ENCODE results near the gene IRF6. TPM values are rescaled to one million over a fixed set of nuclear protein-coding genes. Genes with fewer than 3 reads are reported as not detected.

Gene IRF6
- polyA plus RNA-seq, 1 donor from 2014 or later = not detected

DNA sequence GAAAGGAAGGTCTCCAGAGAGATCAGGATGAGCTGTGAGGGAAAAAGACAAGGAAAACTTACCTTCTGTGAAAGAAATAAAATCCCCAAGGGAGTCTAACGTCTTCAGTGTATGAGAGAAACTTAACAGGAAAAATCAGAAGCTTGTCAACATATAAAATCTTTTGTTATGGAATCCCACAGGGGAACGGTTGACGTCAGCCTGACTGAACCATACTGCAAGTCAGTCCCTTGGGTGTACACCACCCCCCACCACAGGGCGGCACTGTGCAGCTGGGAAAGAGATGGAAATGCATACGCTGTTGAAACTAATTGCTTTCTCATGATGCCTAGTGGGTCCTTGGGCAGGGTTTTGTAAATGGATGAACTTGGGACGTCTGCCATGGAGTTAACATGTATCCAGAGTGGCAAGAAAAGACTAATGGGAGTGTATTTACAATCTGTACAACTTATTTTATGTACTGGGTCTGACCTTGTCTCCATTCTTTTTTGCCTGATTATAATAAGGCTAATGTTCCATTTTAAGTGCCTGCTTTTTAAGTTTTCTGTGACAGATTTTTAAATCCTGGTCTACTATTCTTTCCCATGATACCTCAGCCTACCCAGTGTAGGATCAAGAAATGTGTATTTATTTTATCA is 44.5 kb upstream of the IRF6 start:
- H3K4me2 ChIP-seq (ENCODE audit: low read length) = no peak overlapping the region
- H2AFZ ChIP-seq (ENCODE audit: low read depth, low read length) = no peak overlapping the region
- H3K9ac ChIP-seq (ENCODE audit: low read length) = no peak overlapping the region
- no peaks in the 10 kb centered on the region for H3F3A ChIP-seq (ENCODE audit: insufficient read depth, low read length, poor library complexity, severe bottlenecking)
- no peaks in the 10 kb centered on the region for H3K27me3 ChIP-seq (ENCODE audit: insufficient read depth, low read depth, low read length)
- H3K27ac ChIP-seq (ENCODE audit: low read length) = no peak overlapping the region
- H4K20me1 ChIP-seq (ENCODE audit: insufficient read depth) = no peaks in the 10 kb centered on the region
- H3K9me3 ChIP-seq (ENCODE audit: low read length) = no peaks in the 10 kb centered on the region
- no peaks in the 10 kb centered on the region for H3K36me3 ChIP-seq (ENCODE audit: insufficient read depth, low read length)
- no peaks in the 10 kb centered on the region for H3K79me2 ChIP-seq (replicated peaks; ENCODE audit: insufficient read depth, low read length)
- TF ChIP-seq EP300 (conservative IDR thresholded peaks at IDR 0.05; ENCODE audit: poor library complexity, severe bottlenecking) (no peak), RAD21 (conservative IDR thresholded peaks at IDR 0.05) (peak; percentile 51), TAF1 (IDR thresholded peaks at IDR 0.05; ENCODE audit: low read depth) (no peak), MXI1 (conservative IDR thresholded peaks at IDR 0.05; ENCODE audit: poor library complexity, severe bottlenecking) (no peak), SMC3 (conservative IDR thresholded peaks at IDR 0.05; ENCODE audit: poor library complexity) (peak; percentile 59), EZH2 (IDR thresholded peaks at IDR 0.05; ENCODE audit: borderline replicate concordance, insufficient read depth, low read length, poor library complexity, severe bottlenecking) (no peak), POLR2AphosphoS5 (IDR thresholded peaks at IDR 0.05) (no peak)
- TF ChIP-seq, protein P1, sequence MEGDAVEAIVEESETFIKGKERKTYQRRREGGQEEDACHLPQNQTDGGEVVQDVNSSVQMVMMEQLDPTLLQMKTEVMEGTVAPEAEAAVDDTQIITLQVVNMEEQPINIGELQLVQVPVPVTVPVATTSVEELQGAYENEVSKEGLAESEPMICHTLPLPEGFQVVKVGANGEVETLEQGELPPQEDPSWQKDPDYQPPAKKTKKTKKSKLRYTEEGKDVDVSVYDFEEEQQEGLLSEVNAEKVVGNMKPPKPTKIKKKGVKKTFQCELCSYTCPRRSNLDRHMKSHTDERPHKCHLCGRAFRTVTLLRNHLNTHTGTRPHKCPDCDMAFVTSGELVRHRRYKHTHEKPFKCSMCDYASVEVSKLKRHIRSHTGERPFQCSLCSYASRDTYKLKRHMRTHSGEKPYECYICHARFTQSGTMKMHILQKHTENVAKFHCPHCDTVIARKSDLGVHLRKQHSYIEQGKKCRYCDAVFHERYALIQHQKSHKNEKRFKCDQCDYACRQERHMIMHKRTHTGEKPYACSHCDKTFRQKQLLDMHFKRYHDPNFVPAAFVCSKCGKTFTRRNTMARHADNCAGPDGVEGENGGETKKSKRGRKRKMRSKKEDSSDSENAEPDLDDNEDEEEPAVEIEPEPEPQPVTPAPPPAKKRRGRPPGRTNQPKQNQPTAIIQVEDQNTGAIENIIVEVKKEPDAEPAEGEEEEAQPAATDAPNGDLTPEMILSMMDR (IDR thresholded peaks at IDR 0.05; ENCODE audit: poor library complexity, severe bottlenecking) = peak; percentile 51
- TF ChIP-seq, protein P2, sequence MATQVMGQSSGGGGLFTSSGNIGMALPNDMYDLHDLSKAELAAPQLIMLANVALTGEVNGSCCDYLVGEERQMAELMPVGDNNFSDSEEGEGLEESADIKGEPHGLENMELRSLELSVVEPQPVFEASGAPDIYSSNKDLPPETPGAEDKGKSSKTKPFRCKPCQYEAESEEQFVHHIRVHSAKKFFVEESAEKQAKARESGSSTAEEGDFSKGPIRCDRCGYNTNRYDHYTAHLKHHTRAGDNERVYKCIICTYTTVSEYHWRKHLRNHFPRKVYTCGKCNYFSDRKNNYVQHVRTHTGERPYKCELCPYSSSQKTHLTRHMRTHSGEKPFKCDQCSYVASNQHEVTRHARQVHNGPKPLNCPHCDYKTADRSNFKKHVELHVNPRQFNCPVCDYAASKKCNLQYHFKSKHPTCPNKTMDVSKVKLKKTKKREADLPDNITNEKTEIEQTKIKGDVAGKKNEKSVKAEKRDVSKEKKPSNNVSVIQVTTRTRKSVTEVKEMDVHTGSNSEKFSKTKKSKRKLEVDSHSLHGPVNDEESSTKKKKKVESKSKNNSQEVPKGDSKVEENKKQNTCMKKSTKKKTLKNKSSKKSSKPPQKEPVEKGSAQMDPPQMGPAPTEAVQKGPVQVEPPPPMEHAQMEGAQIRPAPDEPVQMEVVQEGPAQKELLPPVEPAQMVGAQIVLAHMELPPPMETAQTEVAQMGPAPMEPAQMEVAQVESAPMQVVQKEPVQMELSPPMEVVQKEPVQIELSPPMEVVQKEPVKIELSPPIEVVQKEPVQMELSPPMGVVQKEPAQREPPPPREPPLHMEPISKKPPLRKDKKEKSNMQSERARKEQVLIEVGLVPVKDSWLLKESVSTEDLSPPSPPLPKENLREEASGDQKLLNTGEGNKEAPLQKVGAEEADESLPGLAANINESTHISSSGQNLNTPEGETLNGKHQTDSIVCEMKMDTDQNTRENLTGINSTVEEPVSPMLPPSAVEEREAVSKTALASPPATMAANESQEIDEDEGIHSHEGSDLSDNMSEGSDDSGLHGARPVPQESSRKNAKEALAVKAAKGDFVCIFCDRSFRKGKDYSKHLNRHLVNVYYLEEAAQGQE (IDR thresholded peaks at IDR 0.05; ENCODE audit: borderline replicate concordance) = no peak
- no peak overlapping the region for H3K4me3 ChIP-seq (ENCODE audit: low read length)
- H3K9me2 ChIP-seq (ENCODE audit: insufficient read depth, low read length) = no peaks in the 10 kb centered on the region

DNA sequence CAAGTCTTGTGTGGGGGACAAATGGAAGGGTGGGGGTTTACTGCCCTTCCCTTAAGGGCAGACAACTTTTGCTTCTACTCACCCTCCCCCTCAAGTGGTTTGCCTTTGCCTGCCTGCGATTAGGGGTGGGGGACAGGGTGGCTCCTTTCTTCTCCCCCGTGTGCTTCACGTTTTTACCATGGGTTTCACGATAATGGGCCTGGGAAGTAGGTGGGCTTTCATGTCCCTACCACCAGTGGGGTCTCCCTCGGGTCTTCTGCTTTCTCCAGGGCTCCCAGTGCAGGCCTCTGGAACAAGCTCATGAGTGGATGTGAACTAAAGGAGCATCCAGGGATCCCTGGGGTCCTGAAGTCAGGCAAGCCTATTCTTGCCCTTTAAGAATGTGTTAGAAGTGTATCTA is 43.4 kb upstream of the IRF6 start:
- Histone ChIP-seq H4K20me1 (ENCODE audit: insufficient read depth) (no peaks in the 10 kb centered on the region), H3K79me2 (replicated peaks; ENCODE audit: insufficient read depth, low read length) (no peaks in the 10 kb centered on the region), H3K9ac (ENCODE audit: low read length) (no peak overlapping the region), H3K36me3 (ENCODE audit: insufficient read depth, low read length) (no peaks in the 10 kb centered on the region), H3K9me3 (ENCODE audit: low read length) (no peaks in the 10 kb centered on the region), H3K27ac (ENCODE audit: low read length) (no peak overlapping the region), H3K9me2 (ENCODE audit: insufficient read depth, low read length) (no peaks in the 10 kb centered on the region), H3K27me3 (ENCODE audit: insufficient read depth, low read depth, low read length) (no peaks in the 10 kb centered on the region), H3K4me2 (ENCODE audit: low read length) (no peak overlapping the region), H3F3A (ENCODE audit: insufficient read depth, low read length, poor library complexity, severe bottlenecking) (no peaks in the 10 kb centered on the region), H2AFZ (ENCODE audit: low read depth, low read length) (no peak overlapping the region), H3K4me3 (ENCODE audit: low read length) (no peak overlapping the region)
- TF ChIP-seq SMC3 (conservative IDR thresholded peaks at IDR 0.05; ENCODE audit: poor library complexity) (no peak), MXI1 (conservative IDR thresholded peaks at IDR 0.05; ENCODE audit: poor library complexity, severe bottlenecking) (no peak)
